MCF 10A (cell line): ENCODE data around the gene RBM7. TPM values are rescaled to one million over a fixed set of nuclear protein-coding genes. Genes with fewer than 3 reads are reported as not detected.

ENCODE experiments used
- Bru-seq: library from RNA; stranded (reverse); fragments of 400-500 nt; gene quantifications from one replicate; lab custom pipeline; 2021; lab: Mats Ljungman, UMichigan
- BruChase-seq, 2 experiments: library from RNA; stranded (reverse); fragments of 400-500 nt; gene quantifications; one replicate each; lab custom pipeline; 2021; lab: Mats Ljungman, UMichigan
- BruUV-seq: library from RNA; stranded (reverse); fragments of 400-500 nt; replicated peaks from 2 replicates; lab custom pipeline; 2021; lab: Mats Ljungman, UMichigan
- CTCF ChIA-PET: fragments of 300-600 bp; sonication (Branson Sonifier 250); formaldehyde crosslinking; extraction: SDS; loops from one replicate; lab custom pipeline; 2021; ENCODE audit warnings: antibody characterized with exemption, inconsistent platforms; lab: Yijun Ruan, JAX
- POLR2A ChIA-PET: fragments of 300-600, 350-650 bp; sonication (Branson Sonifier 250); formaldehyde crosslinking; extraction: SDS; loops from one replicate; lab custom pipeline; 2020; ENCODE audit warnings: antibody characterized with exemption, inconsistent platforms; lab: Yijun Ruan, JAX
- DNase-seq: peaks from one replicate; pipeline ENCODE4 v3.0.0-alpha.2; 2018; ENCODE audit not compliant: unreplicated experiment
- H3K27ac Mint-ChIP-seq: one replicate; pipeline ENCODE4 v1.8.0; 2022; ENCODE audit warnings: mild to moderate bottlenecking, low read depth, mixed read lengths; ENCODE audit not compliant: unreplicated experiment
- H3K27me3 Mint-ChIP-seq: one replicate; pipeline ENCODE4 v1.8.0; 2022; ENCODE audit warnings: mixed read lengths; ENCODE audit not compliant: insufficient read depth, unreplicated experiment
- H3K36me3 Mint-ChIP-seq: one replicate; pipeline ENCODE4 v1.8.0; 2022; ENCODE audit warnings: mild to moderate bottlenecking, moderate library complexity, mixed read lengths; ENCODE audit not compliant: insufficient read depth, unreplicated experiment
- H3K4me1 Mint-ChIP-seq: one replicate; pipeline ENCODE4 v1.8.0; 2022; ENCODE audit warnings: mixed read lengths; ENCODE audit not compliant: insufficient read depth, unreplicated experiment
- H3K4me3 Mint-ChIP-seq: one replicate; pipeline ENCODE4 v1.8.0; 2022; ENCODE audit warnings: mild to moderate bottlenecking, moderate library complexity, mixed read lengths; ENCODE audit not compliant: unreplicated experiment
- H3K9me3 Mint-ChIP-seq: one replicate; pipeline ENCODE4 v1.8.0; 2022; ENCODE audit warnings: mixed read lengths; ENCODE audit not compliant: unreplicated experiment
- CTCF ChIP-seq: fragments of 200-600 bp; IDR thresholded peaks from one replicate; pipeline ENCODE4 v1.8.0; 2022; ENCODE audit warnings: antibody characterized with exemption, mild to moderate bottlenecking; ENCODE audit not compliant: unreplicated experiment
- intact Hi-C: fragments of 100-400 bp; cut with micrococcal nuclease; formaldehyde crosslinking; loops from 2 replicates; pipeline ENCODE4 v1.14.1; 2022
- long read RNA-seq: library from polyadenylated mRNA; stranded (forward); transcript quantifications from one replicate; pipeline ENCODE4 v2.0.0, GENCODE V29; 2022
- total RNA-seq: library from RNA; stranded (reverse); gene quantifications from 2 replicates; pipeline ENCODE4 v1.2.3, GENCODE V29; 2022

The RBM7 gene
- 42.7 and 46.4 TPM in 2 replicates for total RNA-seq
- percentile 95 among the genes with signal in this experiment for Bru-seq, nascent RNA
- percentile 95 among the genes with signal in this experiment for BruChase-seq, experiment 1, labeled RNA remaining after a 6-hour chase
- BruChase-seq, experiment 2, labeled RNA remaining after a 2-hour chase, result percentile 98 among the genes with signal in this experiment
- long read RNA-seq, full-length matches to known transcripts, result 221 of 233 reads
- long read RNA-seq, partial matches to known transcripts, result 2 of 233 reads
- long read RNA-seq, other reads (novel, unspliced or antisense), result 10 of 233 reads

- CTCF ChIA-PET, result interaction anchor here (0.7 kb wide), 1 partner anchor 60 kb away, joined by 3 read pairs; no protein-coding TSS in a partner anchor
- intact Hi-C loops, result loop anchor here (1.0 to 5.0 kb wide), 5 partner anchors 40 to 120 kb away; partner anchors contain the start of gene NNMT
- peak within 1 kb of the TSS; percentile 92 for H3K4me3 Mint-ChIP-seq
- H3K36me3 Mint-ChIP-seq, result peaks cover 19% of the 10 kb centered on the region
- TF ChIP-seq CTCF, result no peak
- H3K9me3 Mint-ChIP-seq, result no peaks in the 10 kb centered on the region
- H3K27me3 Mint-ChIP-seq, result no peaks in the 10 kb centered on the region
- BruUV-seq, result no TSS peak
- POLR2A ChIA-PET, result interaction anchor here (0.6 to 3.8 kb wide), 20 partner anchors 9 to 240 kb away, joined by 3 to 50 read pairs (median 4); partner anchors contain the start of genes NNMT and REXO2
- H3K4me1 Mint-ChIP-seq, result peaks cover 39% of the 10 kb centered on the region
- DNase-seq, result peak; percentile 99
- H3K27ac Mint-ChIP-seq, result peak within 1 kb of the TSS; percentile 100
These were observed at the start of gene RBM7, which contains the start of gene C11orf71 for GRCh38 chr11:114400216-114400914. Gene RBM7 (plus strand): TSS chr11:114400666. CDS start chr11:114400672, 6 bp downstream. Gene C11orf71 (minus strand): TSS chr11:114400511. CDS start chr11:114400331, 180 bp downstream.

GRCh38 chr11:114353443-114353842 is 47.0 kb upstream of the RBM7 start:
- POLR2A ChIA-PET, result no interaction called here

GRCh38 chr11:114354076-114354475 is 46.4 kb upstream of the RBM7 start:
- Mint-ChIP-seq H3K36me3 (no peaks in the 10 kb centered on the region), H3K27ac (no peak overlapping the region), H3K4me1 (peaks cover 18% of the 10 kb centered on the region), H3K4me3 (no peak overlapping the region), H3K9me3 (no peaks in the 10 kb centered on the region), H3K27me3 (no peaks in the 10 kb centered on the region)
- no TSS peak for BruUV-seq
- TF ChIP-seq CTCF, result no peak
- intact Hi-C loops, result no loop called here
- ChIA-PET POLR2A (no interaction called here), CTCF (no interaction called here)
- DNase-seq, result peak; percentile 92

More at GRCh38 chr11:114353443-114353842, 47.0 kb upstream of the RBM7 start:
- intact Hi-C loops, result no loop called here
- Mint-ChIP-seq H3K36me3 (no peaks in the 10 kb centered on the region), H3K4me3 (no peak overlapping the region), H3K9me3 (no peaks in the 10 kb centered on the region), H3K27ac (no peak overlapping the region), H3K4me1 (peaks cover 14% of the 10 kb centered on the region), H3K27me3 (no peaks in the 10 kb centered on the region)
- no TSS peak for BruUV-seq
- no peak for TF ChIP-seq CTCF
- no peak for DNase-seq
- CTCF ChIA-PET, result interaction anchor here (0.8 kb wide), 1 partner anchor 10 kb away, joined by 4 read pairs; no protein-coding TSS in a partner anchor

- TF ChIP-seq CTCF, result no peak
- H3K36me3 Mint-ChIP-seq, result no peaks in the 10 kb centered on the region
- H3K4me3 Mint-ChIP-seq, result no peak overlapping the region
- BruUV-seq, result no TSS peak
- H3K27me3 Mint-ChIP-seq, result no peaks in the 10 kb centered on the region
- H3K9me3 Mint-ChIP-seq, result no peaks in the 10 kb centered on the region
- peaks cover 21% of the 10 kb centered on the region for H3K4me1 Mint-ChIP-seq
- POLR2A ChIA-PET, result interaction anchor here (0.6 to 1.1 kb wide), 4 partner anchors 9 to 41 kb away, joined by 3 read pairs; no protein-coding TSS in a partner anchor
- no peak for DNase-seq
- H3K27ac Mint-ChIP-seq, result peak overlapping the region; percentile 86
- intact Hi-C loops, result no loop called here
- CTCF ChIA-PET, result interaction anchor here (0.5 to 1.1 kb wide), 4 partner anchors 11 to 885 kb away, joined by 3 read pairs; no protein-coding TSS in a partner anchor
These were observed 41.8 kb upstream of the RBM7 start for GRCh38 chr11:114358716-114359115.
